GM19397 (cell line): ENCODE results near the gene RAB34.

Experiments
- ATAC-seq: cut with Tn5 transposase; IDR thresholded peaks from one replicate; pipeline ENCODE4 v1.9.1; 2021; ENCODE audit warnings: mild to moderate bottlenecking, moderate library complexity; ENCODE audit not compliant: unreplicated experiment

The RAB34 gene

GRCh38 chr17:28688481-28688880, 29.2 kb downstream of the RAB34 start:
- no peak for ATAC-seq

- ATAC-seq = no peak
Measured at GRCh38 chr17:28686296-28686695, 31.4 kb downstream of the RAB34 start.

DNA sequence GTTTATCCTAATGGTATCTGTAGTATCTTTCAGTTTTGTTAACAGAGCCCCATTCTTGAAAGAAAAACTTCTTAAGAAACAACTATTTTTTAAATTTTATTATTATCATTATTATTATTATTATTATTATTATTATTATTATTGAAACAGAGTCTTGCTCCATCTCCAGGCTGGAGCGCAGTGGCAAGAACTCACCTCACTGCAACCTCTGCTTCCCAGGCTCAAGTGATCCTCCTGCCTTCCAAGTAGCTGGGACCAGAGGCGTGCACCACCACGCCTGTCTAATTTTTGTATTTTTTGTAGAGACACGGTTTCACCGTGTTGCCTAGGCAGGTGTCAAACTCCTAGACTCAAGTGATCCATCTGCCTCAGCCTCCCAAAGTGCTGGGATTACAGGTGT, 32.3 kb downstream of the RAB34 start:
- no peak for ATAC-seq

GRCh38 chr17:28684963-28685362, 32.7 kb downstream of the RAB34 start:
- no peak for ATAC-seq

- ATAC-seq = no peak
Measured at GRCh38 chr17:28682655-28683054, 35.0 kb downstream of the RAB34 start.

GRCh38 chr17:28675980-28676379, 41.7 kb downstream of the RAB34 start:
- ATAC-seq = no peak

DNA sequence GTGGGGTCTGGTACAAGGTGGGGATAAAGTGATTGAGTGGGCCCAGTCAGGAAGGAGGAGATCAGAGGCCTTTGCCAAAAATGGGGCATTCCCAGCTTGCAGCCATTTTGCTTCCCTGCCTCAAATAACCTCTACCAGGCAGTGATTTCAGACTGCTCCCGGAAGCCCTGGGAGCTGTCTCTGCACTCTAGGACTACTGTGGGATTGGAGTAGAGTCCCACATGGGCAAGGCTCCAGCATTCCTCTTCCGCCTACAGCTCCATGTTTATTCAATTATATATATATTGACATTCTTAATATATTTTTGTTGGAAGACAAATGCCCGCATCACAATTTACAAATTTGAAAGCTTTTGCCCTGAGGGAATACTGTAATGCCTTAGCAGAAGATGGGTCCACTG, 42.2 kb downstream of the RAB34 start:
- no peak for ATAC-seq

DNA sequence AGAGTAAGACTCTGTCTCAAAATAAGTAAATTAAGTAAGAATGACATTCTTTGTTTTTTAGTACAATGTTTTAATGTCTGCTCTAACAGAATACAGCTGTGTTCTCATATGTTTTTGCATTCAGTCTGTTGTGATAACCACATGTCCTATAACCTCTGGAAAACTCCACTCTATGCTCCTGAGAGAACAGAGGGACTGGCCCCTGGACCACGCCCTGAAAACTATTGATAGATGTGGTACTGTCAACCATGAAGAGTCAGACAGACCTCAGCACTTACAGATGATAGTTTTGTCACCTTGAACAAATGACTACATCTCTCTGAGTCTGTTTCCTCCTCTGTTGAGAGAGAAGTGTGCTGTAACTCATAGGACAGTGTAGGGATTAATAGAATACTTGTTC, 47.8 kb downstream of the RAB34 start:
- ATAC-seq = no peak

- no peak for ATAC-seq
Measured at GRCh38 chr17:28667870-28668269, 49.8 kb downstream of the RAB34 start.

- no peak for ATAC-seq
Measured at GRCh38 chr17:28665994-28666393, 51.7 kb downstream of the RAB34 start.
